ENCODE results near the gene TCOF1.

- TF ChIP-seq EZH2 (IDR thresholded peaks at IDR 0.05; ENCODE audit: borderline replicate concordance, low read depth, low read length, poor library complexity, severe bottlenecking) (no peak), CTCF (conservative IDR thresholded peaks at IDR 0.05; ENCODE audit: low read depth, low read length) (no peak)
Measured at GRCh38 chr5:150345716-150346115, 11.8 kb upstream of the TCOF1 start.
